ENCODE results near the gene CFAP90.

Gene CFAP90

DNA sequence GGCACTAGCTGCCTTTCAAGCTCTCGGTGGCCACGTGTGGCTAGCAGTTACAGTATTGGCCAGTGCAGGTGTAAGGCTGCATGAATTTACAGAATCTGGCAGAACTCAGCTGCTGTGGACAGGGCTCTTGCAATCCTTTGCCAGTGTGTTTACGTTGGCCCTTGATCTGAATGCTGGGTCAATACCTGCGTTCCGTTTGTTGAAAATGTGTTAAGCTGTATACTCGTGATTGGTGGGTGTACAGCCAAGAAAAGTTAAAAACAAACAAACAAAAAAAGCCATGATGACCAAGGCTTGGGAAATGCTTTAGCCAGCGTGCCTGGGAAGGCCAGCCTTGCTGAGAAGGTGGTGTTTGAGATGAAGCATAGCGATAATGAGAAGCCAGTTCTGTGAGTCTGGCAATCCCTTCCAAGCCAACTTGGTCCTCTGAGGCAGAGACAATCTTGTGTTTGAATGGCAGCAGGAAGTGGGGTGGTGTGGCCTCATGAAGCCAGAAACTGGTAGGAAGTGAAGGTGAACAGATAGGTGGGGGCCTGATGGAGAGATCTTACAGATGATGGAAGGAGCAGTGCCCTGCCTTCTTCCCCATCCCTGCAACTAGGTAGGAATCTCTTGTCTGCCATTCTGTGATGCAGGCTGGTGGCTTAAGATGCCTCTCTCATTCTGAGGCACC is 820 bp upstream of the CFAP90 start:
- Mint-ChIP-seq H3K9me3 (no peaks in the 10 kb centered on the region), H3K4me3 (no peak overlapping the region), H3K27me3 (peaks cover 39% of the 10 kb centered on the region), H3K27ac (no peak overlapping the region), H3K4me1 (ENCODE audit: low read depth) (peaks cover 13% of the 10 kb centered on the region), H3K36me3 (ENCODE audit: low read depth) (no peaks in the 10 kb centered on the region)

DNA sequence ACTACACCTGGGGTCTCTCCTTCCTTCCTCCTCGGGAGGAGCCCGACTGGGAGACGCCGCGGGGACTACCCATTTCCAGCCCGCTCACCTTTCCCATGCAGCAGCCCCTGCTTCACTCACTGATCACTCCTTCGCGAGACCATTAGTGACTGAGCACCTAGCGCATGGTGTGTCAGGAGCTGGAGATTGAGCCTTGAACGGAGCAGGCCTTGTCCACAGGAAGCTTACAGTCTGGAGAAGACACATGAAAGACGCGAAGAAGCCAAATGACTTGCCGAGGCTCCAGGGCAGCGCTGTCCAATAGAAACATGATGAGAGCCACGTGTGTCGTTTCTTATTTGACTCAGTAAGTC is 283 bp upstream of the CFAP90 start:
- Mint-ChIP-seq H3K4me1 (ENCODE audit: low read depth) (peaks cover 13% of the 10 kb centered on the region), H3K27ac (no peak overlapping the region), H3K27me3 (peaks cover 44% of the 10 kb centered on the region), H3K36me3 (ENCODE audit: low read depth) (no peaks in the 10 kb centered on the region), H3K4me3 (peak overlapping the region; percentile 71), H3K9me3 (no peaks in the 10 kb centered on the region)

DNA sequence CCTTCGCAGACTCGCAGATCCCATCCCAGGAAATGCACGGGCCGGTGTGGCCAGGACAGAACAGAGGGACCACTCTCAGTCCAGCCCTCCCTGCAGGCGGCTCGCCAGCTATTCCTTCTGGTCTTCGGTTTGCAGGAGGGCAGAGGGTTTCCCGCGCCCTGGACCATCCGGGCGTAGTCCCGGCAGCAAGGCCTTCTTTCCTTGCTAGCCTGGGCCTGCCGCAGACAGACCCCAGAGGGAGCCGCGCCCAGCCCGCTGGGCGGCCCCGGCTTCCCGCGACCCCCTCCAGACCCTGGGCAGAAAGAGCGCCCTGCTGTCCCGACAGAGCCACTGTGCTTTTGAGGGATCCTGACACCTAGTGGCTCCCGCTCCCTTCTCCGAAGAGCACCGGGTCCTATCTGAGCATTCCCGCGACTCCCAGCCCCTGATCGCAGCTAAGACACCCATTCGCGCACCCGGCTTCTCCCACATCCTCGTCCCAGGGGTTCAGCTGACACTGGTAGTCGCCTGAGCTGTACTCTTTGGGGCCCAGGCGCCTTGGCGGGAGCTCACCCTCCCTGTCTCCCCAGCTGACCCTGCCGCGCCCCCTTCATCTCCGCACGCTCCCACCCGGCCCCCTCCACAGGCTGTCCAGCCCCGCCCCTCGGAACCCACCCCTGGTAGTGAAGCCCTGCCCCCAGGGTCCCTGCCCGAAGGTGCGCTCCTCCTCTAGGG is 1.1 kb downstream of the CFAP90 start:
- Mint-ChIP-seq H3K4me1 (ENCODE audit: low read depth) (peaks cover 13% of the 10 kb centered on the region), H3K9me3 (no peaks in the 10 kb centered on the region), H3K4me3 (peak overlapping the region; percentile 62), H3K27me3 (peaks cover 45% of the 10 kb centered on the region), H3K36me3 (ENCODE audit: low read depth) (no peaks in the 10 kb centered on the region), H3K27ac (no peak overlapping the region)

DNA sequence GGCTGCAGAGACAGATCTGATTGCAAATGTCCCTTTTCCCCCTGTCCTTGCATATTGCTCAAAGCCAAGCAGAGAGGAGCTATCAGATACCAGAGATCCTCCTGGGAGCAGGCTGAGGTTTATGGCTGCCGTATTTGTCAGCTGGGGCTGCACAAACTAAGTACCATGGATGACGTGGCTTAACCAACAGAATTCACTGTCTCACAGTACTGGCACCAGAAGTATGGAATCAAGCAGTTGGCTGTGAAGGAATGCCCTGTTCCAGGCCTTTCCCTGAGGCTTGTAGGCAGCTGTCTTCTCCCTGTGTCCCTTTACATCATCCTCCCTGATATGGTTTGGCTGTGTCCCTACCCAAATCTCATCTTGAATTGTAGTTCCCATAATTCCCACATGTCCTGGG is 2.6 kb downstream of the CFAP90 start:
- peaks cover 13% of the 10 kb centered on the region for H3K4me1 Mint-ChIP-seq (ENCODE audit: low read depth)
- H3K27ac Mint-ChIP-seq, result no peak overlapping the region
- no peaks in the 10 kb centered on the region for H3K9me3 Mint-ChIP-seq
- no peak overlapping the region for H3K4me3 Mint-ChIP-seq
- no peaks in the 10 kb centered on the region for H3K36me3 Mint-ChIP-seq (ENCODE audit: low read depth)
- H3K27me3 Mint-ChIP-seq, result peaks cover 57% of the 10 kb centered on the region

DNA sequence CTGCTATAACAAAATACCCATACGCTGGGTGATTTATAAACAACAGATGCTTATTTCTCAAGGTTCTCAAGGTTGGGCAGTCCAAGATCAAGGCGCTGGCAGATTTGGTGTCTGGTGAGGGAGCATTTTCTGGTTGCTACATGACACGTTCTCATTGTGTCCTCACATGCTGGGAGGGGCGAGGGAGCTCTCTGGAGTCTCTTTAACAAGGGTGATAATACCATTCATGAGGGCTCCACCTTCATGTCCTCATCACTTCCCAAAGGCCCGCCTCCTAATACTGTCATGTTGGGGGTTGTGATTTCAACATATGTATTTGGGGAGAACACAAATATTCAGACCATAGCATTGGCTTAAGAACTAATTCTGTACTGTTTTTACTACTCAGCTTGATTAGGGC is 4.6 kb downstream of the CFAP90 start:
- Mint-ChIP-seq H3K36me3 (ENCODE audit: low read depth) (no peaks in the 10 kb centered on the region), H3K9me3 (no peaks in the 10 kb centered on the region), H3K27ac (no peak overlapping the region), H3K4me1 (ENCODE audit: low read depth) (peaks cover 3% of the 10 kb centered on the region), H3K27me3 (peaks cover 60% of the 10 kb centered on the region), H3K4me3 (no peak overlapping the region)

DNA sequence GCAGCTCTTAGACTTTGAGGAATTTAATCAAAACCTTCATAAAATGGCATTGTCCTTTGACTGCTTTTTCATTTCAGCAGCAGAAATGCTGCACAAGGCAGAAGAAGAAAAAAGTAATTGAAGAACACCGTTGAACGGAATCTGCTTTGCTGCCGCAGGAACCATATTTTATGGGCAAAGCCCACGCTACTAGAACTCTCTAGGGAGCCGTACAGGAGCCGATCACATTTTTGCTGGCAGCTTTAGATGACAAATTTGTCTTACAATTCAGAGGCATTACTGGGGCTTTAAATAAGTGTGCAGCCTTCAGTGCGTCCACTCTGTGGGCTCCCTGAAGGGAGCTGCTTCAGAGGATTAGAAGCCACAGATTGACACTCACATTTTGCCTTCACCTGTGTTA is 5.4 kb downstream of the CFAP90 start:
- H3K27me3 Mint-ChIP-seq, result peaks cover 63% of the 10 kb centered on the region
- H3K36me3 Mint-ChIP-seq (ENCODE audit: low read depth), result no peaks in the 10 kb centered on the region
- H3K4me1 Mint-ChIP-seq (ENCODE audit: low read depth), result no peaks in the 10 kb centered on the region
- no peak overlapping the region for H3K27ac Mint-ChIP-seq
- H3K9me3 Mint-ChIP-seq, result no peaks in the 10 kb centered on the region
- H3K4me3 Mint-ChIP-seq, result no peak overlapping the region

DNA sequence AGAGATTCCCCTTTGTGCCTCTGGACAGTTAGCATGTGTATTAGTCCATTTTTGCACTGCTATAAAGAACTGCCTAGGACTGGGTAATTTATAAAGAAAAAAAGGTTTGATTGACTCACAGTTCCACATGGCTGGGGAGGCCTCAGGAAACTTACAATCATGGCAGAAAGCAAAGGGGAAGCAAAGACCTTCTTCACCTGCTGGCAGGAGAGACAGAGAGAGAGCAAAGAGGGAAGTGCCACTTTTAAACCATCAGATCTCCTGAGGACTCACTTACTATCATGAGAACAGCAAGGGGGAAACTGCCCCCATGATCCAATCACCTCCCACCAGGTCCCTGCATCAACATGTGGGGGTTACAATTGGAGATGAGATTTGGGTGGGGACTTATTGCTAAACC is 6.0 kb downstream of the CFAP90 start:
- H3K9me3 Mint-ChIP-seq, result no peaks in the 10 kb centered on the region
- no peak overlapping the region for H3K4me3 Mint-ChIP-seq

DNA sequence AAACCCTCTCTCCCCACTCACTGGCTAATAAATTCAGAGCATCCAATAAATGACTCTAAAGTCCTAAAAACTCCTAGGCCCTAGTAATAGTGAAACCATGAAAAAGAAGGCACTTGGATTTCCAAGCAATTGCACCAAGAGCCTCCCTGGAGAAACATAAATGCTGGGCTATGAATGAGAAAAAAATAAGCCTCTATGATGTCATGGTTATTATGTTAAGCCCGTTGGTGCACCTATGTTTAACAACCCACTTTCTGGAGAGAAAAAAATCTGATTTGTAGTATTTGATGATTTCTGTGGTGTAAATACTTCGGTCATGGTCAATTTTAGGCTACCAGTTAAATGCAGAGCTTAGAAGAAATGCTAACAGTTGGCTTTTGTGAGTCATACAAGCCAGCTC is 8.4 kb downstream of the CFAP90 start:
- Mint-ChIP-seq H3K4me1 (ENCODE audit: low read depth) (no peaks in the 10 kb centered on the region), H3K9me3 (no peaks in the 10 kb centered on the region), H3K27ac (no peak overlapping the region), H3K36me3 (ENCODE audit: low read depth) (no peaks in the 10 kb centered on the region), H3K27me3 (peaks cover 53% of the 10 kb centered on the region), H3K4me3 (no peak overlapping the region)

More for the DNA sequence above, 6.0 kb downstream of the CFAP90 start:
- Mint-ChIP-seq H3K27me3 (peaks cover 65% of the 10 kb centered on the region), H3K4me1 (ENCODE audit: low read depth) (no peaks in the 10 kb centered on the region), H3K27ac (no peak overlapping the region), H3K36me3 (ENCODE audit: low read depth) (no peaks in the 10 kb centered on the region)

DNA sequence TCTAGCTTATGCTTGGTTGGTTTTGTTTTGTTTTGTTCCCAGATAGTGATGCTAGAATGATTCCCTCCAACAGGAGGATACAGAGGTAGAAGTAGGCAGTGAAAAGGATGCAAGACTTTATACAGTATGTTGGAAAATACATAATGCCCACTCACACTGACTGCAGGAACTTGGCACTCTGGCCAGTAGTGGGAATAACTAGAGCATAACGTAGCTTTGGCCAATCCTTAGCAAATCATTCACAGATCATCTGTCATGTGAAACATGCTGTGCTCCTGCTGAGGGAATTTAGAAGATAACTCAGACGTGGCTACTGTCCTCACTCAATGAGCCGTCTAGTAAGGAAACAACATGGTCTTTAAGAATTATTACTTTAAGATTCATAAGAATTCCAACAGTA is 13.5 kb downstream of the CFAP90 start:
- H3K27me3 Mint-ChIP-seq, result peaks cover 28% of the 10 kb centered on the region
- H3K4me3 Mint-ChIP-seq, result no peak overlapping the region
- no peaks in the 10 kb centered on the region for H3K36me3 Mint-ChIP-seq (ENCODE audit: low read depth)
- no peaks in the 10 kb centered on the region for H3K4me1 Mint-ChIP-seq (ENCODE audit: low read depth)
- H3K9me3 Mint-ChIP-seq, result no peaks in the 10 kb centered on the region
- H3K27ac Mint-ChIP-seq, result no peak overlapping the region

DNA sequence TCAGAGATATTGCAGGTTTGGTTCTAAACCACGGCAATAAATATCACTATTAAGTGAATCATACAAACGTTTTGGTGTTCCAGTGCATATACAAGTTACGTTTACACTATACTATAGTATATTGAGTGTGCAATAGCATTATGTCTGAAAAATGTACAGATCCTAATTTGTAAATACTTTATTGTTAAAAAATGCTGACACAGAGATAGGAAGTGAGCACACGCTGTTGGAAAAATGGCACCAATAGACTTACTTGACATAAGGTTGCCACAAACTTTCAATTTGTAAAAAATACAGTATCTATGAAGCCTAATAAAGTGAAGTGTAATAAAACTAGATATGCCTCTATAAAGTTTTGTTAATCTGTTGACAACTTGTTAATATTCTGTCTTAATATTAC is 16.0 kb downstream of the CFAP90 start:
- Mint-ChIP-seq H3K36me3 (ENCODE audit: low read depth) (no peaks in the 10 kb centered on the region), H3K27ac (no peak overlapping the region), H3K27me3 (peaks cover 17% of the 10 kb centered on the region), H3K9me3 (no peaks in the 10 kb centered on the region), H3K4me1 (ENCODE audit: low read depth) (no peaks in the 10 kb centered on the region), H3K4me3 (no peak overlapping the region)

DNA sequence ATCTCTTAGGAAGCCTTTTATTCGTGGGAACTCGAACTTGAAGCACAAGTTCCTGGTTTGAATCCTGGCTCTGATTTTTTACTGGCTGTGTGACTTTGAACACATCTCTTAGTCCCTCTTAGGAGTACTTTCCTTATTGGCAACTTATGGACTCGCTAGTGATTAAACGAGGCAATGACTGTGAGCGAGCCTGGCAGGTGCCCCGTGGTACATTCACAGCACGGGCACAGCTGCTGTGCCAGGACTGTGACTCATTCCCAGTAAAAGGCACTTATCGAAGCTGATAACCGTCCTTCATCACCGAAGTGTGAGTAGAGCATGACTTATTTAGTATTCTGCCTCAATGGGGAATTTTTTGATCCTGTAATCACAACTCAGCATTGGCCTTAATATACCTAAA is 22.7 kb downstream of the CFAP90 start:
- H3K27ac Mint-ChIP-seq, result no peak overlapping the region
- H3K27me3 Mint-ChIP-seq, result peaks cover 18% of the 10 kb centered on the region
- no peaks in the 10 kb centered on the region for H3K36me3 Mint-ChIP-seq (ENCODE audit: low read depth)
- no peak overlapping the region for H3K4me3 Mint-ChIP-seq
- no peaks in the 10 kb centered on the region for H3K4me1 Mint-ChIP-seq (ENCODE audit: low read depth)
- H3K9me3 Mint-ChIP-seq, result no peaks in the 10 kb centered on the region

DNA sequence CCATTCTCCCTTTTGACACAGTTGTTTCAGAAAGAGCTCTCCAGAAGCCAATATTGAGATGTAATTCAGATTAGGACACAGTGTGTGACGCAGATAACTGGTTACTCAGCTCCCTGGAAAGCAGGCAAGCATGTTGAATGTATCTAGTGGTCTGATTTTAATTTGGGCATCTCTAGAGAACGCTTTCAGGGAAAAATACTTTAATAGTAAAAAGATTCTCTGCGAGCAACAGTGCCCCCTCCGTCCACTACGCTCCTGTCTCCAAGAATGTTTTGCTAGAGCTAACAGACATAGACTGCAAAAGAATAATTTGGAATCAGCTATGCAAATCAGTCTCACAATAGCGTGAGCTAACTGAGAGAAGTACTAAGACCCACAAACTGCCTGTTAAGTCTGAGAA is 23.3 kb downstream of the CFAP90 start:
- Mint-ChIP-seq H3K4me3 (no peak overlapping the region), H3K27ac (no peak overlapping the region), H3K36me3 (ENCODE audit: low read depth) (no peaks in the 10 kb centered on the region), H3K9me3 (no peaks in the 10 kb centered on the region), H3K4me1 (ENCODE audit: low read depth) (no peaks in the 10 kb centered on the region), H3K27me3 (peaks cover 23% of the 10 kb centered on the region)

DNA sequence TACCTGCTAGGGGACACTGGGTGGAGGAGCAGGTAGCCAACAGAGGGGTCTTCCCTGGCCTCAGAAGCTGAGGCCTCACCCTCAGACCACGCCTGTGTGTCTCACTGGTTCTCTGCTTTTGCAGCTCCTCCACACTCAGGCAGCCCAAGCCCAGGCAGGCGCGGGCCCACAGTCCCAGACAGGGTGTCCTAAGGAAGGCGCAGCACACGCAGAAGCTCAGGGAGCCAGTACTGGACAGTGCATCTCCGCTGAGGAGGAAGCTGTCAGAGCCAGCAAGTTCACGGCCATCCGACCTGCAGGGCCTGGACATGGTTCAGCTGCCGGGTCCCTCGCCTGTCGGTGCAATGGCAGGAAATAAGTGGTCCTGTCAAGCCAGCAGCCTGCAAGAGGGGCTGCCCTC is 25.3 kb downstream of the CFAP90 start:
- Mint-ChIP-seq H3K36me3 (ENCODE audit: low read depth) (no peaks in the 10 kb centered on the region), H3K4me1 (ENCODE audit: low read depth) (no peaks in the 10 kb centered on the region)

DNA sequence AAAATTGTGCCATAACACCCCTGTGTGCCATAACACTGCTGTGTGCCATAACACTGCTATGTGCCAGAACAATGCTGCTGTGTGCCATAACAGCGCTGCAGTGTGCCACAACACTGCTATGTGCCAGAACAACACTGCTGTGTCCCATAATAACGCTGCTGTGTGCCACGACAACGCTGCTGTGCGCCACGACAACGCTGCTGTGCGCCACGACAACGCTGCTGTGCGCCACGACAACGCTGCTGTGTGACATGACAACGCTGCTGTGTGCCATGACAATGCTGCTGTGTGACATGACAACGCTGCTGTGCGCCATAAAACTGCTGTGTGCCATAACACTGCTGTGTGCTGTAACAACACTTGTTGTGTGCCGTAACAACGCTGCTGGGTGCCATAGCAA is 25.9 kb downstream of the CFAP90 start:
- Mint-ChIP-seq H3K36me3 (ENCODE audit: low read depth) (no peaks in the 10 kb centered on the region), H3K27ac (no peak overlapping the region), H3K27me3 (peaks cover 22% of the 10 kb centered on the region), H3K9me3 (no peaks in the 10 kb centered on the region), H3K4me1 (ENCODE audit: low read depth) (no peaks in the 10 kb centered on the region), H3K4me3 (no peak overlapping the region)

More for the DNA sequence above, 25.3 kb downstream of the CFAP90 start:
- no peak overlapping the region for H3K4me3 Mint-ChIP-seq
- no peaks in the 10 kb centered on the region for H3K9me3 Mint-ChIP-seq
- H3K27me3 Mint-ChIP-seq, result peaks cover 24% of the 10 kb centered on the region
- H3K27ac Mint-ChIP-seq, result no peak overlapping the region

DNA sequence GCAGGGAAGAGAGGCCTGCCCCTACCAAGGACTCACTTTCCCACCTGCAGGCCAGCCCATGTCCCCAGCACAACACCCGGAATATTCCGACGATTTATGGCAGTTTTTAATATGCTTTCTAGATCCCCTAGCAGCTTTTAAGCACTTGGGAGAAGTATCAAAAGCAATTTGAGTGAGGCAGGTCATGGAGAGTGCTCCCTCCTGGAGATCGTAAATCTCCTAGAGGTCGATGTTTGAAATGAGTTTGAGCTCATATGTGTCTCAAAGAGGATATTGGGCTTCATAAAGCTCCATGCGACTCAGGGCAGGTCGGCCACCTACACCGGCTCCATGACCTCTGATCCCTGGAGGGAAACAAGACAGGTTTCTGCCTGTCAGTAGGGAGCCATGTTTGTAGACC is 27.3 kb downstream of the CFAP90 start:
- Mint-ChIP-seq H3K36me3 (ENCODE audit: low read depth) (no peaks in the 10 kb centered on the region), H3K27me3 (peaks cover 18% of the 10 kb centered on the region), H3K4me1 (ENCODE audit: low read depth) (no peaks in the 10 kb centered on the region), H3K27ac (no peak overlapping the region), H3K9me3 (no peaks in the 10 kb centered on the region), H3K4me3 (no peak overlapping the region)

DNA sequence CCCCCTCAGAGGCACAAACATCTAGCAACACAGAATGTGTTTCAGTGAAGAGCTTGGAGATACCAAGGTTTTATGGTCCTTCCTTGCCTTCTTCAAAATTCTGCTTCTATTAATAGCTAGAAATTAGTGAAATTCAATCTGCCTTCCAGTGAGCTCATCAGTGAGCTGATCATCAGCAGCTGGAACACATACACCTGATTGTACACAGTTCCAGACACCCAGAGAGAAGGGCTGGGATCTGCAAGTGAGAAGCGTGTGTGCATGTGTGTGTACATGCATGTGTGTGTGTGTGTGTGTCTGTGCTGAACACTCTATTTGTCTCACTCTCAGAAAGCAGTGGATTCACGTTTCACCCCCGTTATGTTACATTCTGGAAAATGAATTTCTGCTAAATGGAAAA is 28.5 kb downstream of the CFAP90 start:
- no peaks in the 10 kb centered on the region for H3K9me3 Mint-ChIP-seq
- H3K4me1 Mint-ChIP-seq (ENCODE audit: low read depth), result no peaks in the 10 kb centered on the region
- H3K27ac Mint-ChIP-seq, result no peak overlapping the region
- no peaks in the 10 kb centered on the region for H3K36me3 Mint-ChIP-seq (ENCODE audit: low read depth)
- no peak overlapping the region for H3K4me3 Mint-ChIP-seq
- peaks cover 18% of the 10 kb centered on the region for H3K27me3 Mint-ChIP-seq

Data from stimulated activated naive CD8-positive, alpha-beta T cell treated with anti-CD3 and anti-CD28 coated beads, Interleukin-15, Interleukin-2, amounts not matched to agents 100 ng/mL and 50 ng/mL, for 24 hours (primary cell).